NCI-H774 (cell line): Measurements from ENCODE around the gene ZBTB8B.

ENCODE experiments used
- DNase-seq: peaks from one replicate; lab custom pipeline; 2025; lab: John Stamatoyannopoulos, UW

ZBTB8B gene

DNA sequence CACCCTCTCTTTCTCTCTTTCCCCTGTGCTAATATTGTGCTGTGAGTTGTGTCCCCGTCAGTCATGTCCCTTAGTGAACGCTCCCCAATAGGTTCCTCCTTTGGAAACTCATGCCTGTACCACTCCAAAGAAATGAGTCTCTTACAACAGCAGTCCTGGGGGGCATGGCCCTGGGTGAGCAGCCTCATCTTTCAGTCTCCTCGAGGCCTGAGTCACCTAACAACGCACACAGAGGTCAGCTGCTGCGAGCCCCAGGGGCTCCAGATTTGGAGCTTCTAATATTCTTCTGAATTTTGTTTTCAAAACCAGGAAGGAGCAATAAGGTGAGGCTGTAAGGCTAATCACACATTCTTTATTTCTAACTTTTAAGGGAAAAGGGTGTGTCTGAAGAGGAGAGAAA, 43.9 kb downstream of the ZBTB8B start:
- no peak for DNase-seq

DNA sequence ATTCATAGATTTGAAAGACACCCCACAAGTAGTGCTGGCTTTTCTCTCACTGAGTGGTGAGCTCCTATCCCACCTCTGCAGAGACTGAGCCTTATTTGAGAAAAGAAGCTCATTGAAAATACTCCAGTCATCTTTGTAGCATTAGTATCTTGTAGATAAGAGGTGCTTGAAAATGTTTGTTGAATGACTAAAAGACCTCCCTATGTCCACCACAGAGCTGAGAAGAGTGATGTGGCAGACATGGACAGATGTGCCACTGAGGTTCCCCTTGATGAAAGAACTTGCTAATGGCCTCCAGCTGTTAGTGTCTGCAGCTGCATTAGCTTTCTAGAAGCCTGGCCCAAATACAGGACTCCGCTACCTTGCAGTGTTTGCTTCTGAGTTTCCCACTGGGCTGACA, 45.1 kb downstream of the ZBTB8B start:
- DNase-seq, result no peak
